B cell (primary cell): ENCODE results near the gene TRMT2A.

Experiments
- CTCF ChIP-seq: fragments of 200-600 bp; IDR thresholded peaks from one replicate; pipeline ENCODE4 v1.8.0; 2022; ENCODE audit warnings: antibody characterized with exemption, mild to moderate bottlenecking
- EZH2 ChIP-seq: IDR thresholded peaks from 2 replicates; pipeline ENCODE4 v1.6.1; 2012; ENCODE audit warnings: borderline replicate concordance, low read depth, mild to moderate bottlenecking, moderate library complexity, low read length; ENCODE audit not compliant: insufficient read depth, poor library complexity, severe bottlenecking

- TF ChIP-seq CTCF: no peak
- no peak for TF ChIP-seq EZH2
Observed at GRCh38 chr22:20156042-20156389, 39.0 kb upstream of the TRMT2A start.
